Esophagus mucosa (tissue), 1 donor: ENCODE measurements around the gene MIDN. TPM values are rescaled to one million over a fixed set of nuclear protein-coding genes. Genes with fewer than 3 reads are reported as not detected.
A peak's percentile ranks its signal among the peaks of the same experiment; 100 is the strongest.
"Not testable (repeated sequence)": the region's sequence is repeated elsewhere in the genome, so short reads cannot be mapped to it uniquely, and the experiment has no call there.

Experiments
- ATAC-seq: fragments of 200-7000 bp; cut with Tn5 transposase; one replicate; pipeline ENCODE4 v1.9.1; 2020
- total RNA-seq: library from RNA; stranded (reverse); gene quantifications from one replicate; pipeline ENCODE4 v1.2.4, GENCODE V29; 2023
- donor health status: DM: yes; HTN: yes; CAD: no.

MIDN gene
- total RNA-seq, 1 donor from 2014 or later: 99.3 TPM

GRCh38 chr19:1246265-1247087 lies 1.9 kb upstream of the MIDN start:
- not testable (repeated sequence) for ATAC-seq

DNA sequence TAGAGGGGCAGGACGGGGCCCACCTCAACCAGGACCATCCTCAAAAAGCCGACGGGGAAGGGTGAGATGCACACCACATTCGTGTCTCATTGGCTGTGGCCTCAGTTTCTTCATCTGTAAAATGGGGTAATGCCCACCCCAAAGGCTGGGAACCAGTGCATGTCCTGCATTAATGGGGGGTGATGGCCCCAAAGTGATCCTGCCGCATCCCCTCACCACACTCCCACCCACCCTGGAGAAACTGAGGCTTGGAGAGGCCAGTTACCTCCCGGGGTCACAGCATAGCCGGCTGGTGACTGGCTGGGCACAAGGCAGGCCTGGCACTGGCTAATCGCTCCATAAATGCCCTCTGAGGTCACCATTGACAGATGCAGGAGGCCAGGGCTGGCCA lies 640 bp upstream of the MIDN start:
- no peak for ATAC-seq

GRCh38 chr19:1248786-1249297 lies 459 bp downstream of the MIDN start:
- ATAC-seq: peak; percentile 4

DNA sequence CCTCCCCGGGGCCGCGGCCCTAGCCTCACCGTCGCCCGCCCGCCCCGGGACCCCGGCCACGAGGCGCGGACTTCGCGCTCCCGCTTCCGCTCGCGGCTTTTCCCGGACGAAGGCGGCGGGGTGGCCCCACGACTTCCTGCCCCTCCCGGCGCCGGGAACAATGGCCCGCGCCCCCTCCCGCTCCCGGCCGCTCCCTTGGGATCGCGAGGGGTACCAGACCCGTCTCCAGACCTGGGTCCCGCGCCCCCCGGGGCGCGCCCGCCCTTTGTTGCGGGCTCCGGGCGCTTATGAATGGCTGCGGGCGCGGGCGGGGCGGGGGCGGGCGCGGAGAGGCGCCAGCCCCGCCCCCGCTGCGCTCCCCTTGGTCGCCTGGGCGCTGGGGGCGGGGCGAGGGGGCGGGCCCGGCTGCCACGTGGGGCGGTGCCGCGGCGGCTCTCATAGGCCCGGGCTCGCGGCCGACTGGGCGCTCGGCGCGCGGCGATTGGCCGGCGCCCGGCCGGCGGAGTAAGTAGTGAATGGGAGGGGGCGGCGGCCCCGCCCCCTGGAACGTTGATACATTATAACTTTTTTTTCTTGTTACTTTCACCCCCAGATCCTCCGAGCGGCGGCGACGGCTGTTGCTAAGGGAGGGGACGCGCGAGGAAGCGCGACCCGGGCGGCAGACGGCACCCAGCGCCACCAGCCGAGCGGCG lies 1.1 kb downstream of the MIDN start:
- ATAC-seq: peak; percentile 44

GRCh38 chr19:1249990-1250436 lies 1.6 kb downstream of the MIDN start:
- ATAC-seq: no peak

- ATAC-seq: no peak
Observed at GRCh38 chr19:1250437-1251260, 2.3 kb downstream of the MIDN start.

GRCh38 chr19:1251330-1252220 lies 3.2 kb downstream of the MIDN start:
- ATAC-seq: no peak

DNA sequence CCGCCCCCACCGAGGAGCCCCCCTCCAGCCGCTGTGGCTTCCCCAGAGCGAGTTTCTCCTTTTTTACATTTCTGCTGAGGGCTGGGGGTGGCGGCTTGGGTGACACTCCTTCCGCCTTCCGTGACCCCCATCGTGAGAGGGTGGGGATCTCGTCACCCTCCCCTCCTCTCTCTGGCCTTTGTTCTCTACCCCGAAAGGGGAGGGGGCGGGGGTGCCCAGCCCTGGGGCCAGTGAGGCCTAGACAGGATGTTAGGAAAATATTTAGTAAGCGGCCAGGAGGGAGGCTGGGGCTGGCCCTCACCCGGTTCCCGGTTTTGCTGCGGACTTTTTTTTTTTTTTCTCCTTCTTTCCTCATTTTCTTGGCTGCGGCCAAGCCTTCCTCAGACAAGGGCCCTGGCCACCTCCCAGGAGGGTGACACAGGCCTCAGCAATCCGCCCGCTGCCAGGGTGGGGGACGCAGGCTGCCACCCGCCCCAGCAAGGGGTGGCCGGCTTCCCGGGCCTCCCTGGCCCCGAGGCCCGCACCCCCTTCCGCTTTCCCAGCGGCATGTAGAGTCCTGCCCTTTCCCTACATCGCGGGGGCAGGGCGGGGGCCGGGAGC lies 3.9 kb downstream of the MIDN start:
- peak; percentile 40 for ATAC-seq

GRCh38 chr19:1252821-1253513 lies 4.6 kb downstream of the MIDN start:
- ATAC-seq: peak; percentile 49

GRCh38 chr19:1253514-1254080 lies 5.2 kb downstream of the MIDN start:
- no peak for ATAC-seq

DNA sequence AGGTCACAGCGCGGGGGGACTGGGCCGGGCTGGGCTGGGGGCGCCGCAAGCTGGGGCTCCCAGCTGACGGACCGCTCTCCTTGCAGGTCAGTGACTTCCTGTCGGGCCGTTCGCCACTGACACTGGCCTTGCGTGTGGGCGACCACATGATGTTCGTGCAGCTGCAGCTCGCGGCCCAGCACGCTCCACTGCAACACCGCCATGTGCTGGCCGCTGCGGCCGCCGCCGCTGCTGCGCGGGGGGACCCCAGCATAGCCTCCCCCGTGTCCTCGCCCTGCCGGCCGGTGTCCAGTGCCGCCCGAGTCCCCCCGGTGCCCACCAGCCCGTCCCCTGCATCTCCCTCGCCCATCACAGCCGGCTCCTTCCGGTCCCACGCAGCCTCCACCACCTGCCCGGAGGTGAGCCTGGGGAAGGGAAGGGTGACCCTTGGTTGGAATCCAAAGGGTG lies 5.7 kb downstream of the MIDN start:
- ATAC-seq: no peak

DNA sequence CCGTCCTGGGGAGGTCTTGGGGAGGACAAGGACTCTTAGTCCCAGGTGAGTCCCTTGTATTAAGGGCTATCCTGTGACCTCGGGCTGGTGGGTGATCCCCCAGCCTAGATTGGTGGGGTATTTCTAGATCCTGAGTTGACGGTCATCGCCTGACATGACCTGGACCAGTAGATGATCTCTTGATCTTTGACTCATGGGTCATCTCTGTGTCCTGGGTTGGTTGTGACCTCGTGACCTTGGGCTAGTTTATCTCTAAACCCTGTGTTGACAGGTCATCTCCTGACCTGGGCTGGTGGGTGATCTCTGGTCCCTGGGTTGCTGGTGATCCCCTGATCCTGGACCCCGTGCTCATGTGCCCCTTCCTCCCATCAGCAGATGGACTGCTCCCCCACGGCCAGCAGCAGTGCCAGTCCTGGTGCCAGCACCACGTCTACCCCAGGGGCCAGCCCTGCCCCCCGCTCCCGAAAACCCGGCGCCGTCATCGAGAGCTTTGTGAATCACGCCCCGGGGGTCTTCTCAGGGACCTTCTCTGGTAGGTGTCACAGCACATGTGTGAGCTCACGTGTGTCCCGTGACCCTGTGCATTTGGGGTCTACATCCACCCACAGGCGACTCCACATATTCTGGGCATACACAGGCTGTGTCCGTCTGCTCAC lies 6.3 kb downstream of the MIDN start:
- ATAC-seq: no peak

- ATAC-seq: no peak
Observed at GRCh38 chr19:1255186-1256161, 7.1 kb downstream of the MIDN start.

DNA sequence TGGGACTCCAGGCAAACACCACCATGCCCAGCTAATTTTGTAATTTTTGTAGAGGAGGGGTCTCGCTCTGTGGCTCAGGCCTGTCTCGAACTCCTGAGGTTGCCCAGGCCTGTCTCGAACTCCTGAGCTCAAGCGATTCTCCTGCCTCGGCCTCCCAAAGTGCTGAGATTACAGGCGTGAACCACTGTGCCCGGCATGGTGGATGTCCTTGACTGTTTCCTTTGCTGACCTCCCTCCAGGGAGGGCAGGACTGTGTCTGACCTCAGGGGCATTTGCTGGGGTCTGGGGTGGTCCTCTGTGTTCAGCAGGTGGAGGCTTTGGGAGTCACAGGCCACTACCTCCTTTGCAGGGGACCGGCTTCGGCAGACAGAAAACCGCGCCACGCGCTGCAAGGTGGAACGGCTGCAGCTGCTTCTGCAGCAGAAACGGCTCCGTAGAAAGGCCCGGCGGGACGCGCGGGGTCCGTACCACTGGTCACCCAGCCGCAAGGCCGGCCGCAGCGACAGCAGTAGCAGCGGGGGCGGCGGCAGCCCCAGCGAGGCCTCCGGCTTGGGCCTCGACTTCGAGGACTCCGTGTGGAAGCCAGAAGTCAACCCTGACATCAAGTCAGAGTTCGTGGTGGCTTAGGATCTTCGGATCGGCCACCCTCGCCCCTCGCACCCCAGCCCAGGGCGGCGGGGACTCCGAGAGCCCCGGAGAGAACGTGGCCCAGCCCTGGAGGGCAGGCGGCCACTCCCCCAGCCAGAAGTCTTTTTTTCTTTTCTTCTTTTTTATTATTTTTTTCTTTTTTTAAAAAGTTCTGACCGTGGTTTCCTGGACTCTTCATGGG lies 8.5 kb downstream of the MIDN start:
- ATAC-seq: no peak

DNA sequence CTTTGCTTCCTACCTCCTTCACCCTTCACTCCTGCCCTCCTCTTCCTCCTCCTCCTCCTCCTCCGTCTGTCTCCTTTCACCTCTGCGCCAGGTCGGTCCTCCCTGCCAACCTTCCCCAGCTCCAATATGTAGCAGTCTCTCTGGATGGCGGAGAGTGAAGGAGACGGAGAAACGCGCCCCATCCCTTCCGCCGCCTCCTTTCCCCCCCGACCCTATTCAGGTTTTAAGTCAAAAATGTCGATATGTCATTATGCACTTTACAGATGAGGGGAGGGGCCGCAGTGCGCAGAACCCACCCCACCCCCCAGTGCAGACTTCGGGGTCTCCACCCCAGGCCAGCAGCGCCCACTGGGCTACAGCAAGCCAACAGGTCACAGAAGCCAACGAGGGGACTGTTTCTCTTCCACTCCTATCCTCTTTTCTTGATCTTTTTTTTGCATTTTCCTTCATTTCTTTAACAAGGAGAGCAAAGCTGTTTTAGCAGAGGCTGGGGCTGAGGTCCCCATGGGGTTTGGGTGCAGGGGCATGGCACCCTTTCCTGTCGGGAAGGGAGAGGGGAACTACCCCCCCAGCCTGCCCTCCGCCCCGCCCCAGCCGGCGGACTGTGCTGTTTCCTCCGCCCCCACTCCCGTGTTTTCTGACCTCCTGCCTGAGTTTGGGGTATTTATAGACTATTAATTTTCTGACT lies 9.2 kb downstream of the MIDN start:
- no peak for ATAC-seq

DNA sequence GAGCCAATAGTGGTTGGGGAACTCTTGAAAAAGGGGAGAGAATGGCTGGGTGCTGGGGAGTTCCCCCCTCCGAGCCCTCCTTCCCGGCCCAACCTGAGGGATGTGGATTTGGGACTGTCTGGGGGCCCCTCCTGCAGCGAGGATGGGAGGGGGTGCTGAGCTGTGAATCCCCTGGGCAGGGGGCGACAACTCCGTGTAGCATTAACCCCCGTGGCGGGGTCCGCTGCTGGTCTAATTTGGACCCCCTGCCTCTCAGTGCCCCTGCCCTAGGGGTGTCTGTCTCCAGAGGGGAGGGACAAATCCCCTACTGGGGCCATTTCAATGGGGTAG lies 9.7 kb downstream of the MIDN start:
- ATAC-seq: no peak

DNA sequence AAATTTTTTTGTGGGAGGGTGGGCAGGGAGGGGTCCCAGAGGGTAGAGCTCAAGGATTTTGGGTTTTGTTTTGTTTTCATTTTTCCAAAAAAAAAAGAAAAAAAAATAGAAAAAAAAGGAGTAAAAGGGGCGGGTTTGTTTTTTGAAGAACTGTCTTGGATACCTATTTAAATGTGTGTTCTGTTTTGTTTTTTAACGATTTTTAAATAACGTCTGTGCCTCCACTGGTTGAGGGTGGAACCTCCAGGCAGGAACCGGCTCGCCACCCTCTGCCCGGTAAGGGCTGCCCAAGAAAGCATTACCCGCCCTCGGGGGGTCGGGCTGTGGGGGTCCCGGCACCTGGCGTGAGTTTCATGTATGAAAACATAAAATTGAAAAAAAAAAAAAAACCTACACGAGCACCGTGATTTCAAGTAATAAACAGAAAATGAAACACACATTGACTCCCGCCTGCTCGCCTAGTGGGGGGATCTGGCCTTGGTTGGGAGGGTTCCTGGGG lies 10.4 kb downstream of the MIDN start:
- no peak for ATAC-seq
